ENCODE results near the gene GEMIN2. TPM values are rescaled to one million over a fixed set of nuclear protein-coding genes. Genes with fewer than 3 reads are reported as not detected.
"Not testable (repeated sequence)": the region's sequence is repeated elsewhere in the genome, so short reads cannot be mapped to it uniquely, and the experiment has no call there.

GEMIN2 gene
- total and polyA plus RNA-seq, 7 donors, result 9.7 to 22.6 (median 11.7) TPM

DNA sequence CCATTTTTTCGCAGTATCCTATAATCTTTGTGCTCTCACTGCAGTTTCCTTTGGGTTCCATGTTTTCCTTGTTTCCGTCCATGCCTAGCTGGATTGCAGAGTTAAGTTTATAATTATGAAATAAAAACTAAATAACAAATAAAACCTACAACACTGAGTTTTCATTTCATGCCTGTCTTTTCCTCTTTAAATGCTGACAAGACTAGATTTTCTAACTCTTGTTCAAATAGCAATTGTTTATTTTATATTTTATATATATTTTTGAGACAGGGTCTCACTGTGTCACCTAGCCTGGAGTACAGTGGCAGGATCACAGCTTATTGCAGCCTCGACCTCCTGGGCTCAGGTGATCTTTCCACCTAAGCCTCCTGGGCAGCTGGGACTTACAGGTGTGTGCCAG is 5.3 kb upstream of the GEMIN2 start:
- intact Hi-C loops (cut with DNase I), result loop anchor here (5.0 to 10.0 kb wide), 2 partner anchors 256 to 259 kb away; no protein-coding TSS in a partner anchor
- WGBS, 3 donors, result 87 to 99% (median 93%) methylated on average over 3 of the region's 3 CpGs
- Histone ChIP-seq H3K36me3 (ENCODE audit: insufficient read depth in 1 of 2, low read depth in 1 of 2) (no peaks in the 10 kb centered on the region), H3K27me3 (ENCODE audit: insufficient read depth in 3 of 3, low read length in 2 of 3) (no peaks in the 10 kb centered on the region), H3K4me3 (no peak overlapping the region), H3K27ac (no peak overlapping the region), H3K4me1 (peaks cover 6% of the 10 kb centered on the region), H3K9me3 (no peaks in the 10 kb centered on the region)
- ATAC-seq, result no peak
- no peak for DNase-seq
- TF ChIP-seq, protein P1, sequence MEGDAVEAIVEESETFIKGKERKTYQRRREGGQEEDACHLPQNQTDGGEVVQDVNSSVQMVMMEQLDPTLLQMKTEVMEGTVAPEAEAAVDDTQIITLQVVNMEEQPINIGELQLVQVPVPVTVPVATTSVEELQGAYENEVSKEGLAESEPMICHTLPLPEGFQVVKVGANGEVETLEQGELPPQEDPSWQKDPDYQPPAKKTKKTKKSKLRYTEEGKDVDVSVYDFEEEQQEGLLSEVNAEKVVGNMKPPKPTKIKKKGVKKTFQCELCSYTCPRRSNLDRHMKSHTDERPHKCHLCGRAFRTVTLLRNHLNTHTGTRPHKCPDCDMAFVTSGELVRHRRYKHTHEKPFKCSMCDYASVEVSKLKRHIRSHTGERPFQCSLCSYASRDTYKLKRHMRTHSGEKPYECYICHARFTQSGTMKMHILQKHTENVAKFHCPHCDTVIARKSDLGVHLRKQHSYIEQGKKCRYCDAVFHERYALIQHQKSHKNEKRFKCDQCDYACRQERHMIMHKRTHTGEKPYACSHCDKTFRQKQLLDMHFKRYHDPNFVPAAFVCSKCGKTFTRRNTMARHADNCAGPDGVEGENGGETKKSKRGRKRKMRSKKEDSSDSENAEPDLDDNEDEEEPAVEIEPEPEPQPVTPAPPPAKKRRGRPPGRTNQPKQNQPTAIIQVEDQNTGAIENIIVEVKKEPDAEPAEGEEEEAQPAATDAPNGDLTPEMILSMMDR (IDR thresholded peaks at IDR 0.05), result no peak

DNA sequence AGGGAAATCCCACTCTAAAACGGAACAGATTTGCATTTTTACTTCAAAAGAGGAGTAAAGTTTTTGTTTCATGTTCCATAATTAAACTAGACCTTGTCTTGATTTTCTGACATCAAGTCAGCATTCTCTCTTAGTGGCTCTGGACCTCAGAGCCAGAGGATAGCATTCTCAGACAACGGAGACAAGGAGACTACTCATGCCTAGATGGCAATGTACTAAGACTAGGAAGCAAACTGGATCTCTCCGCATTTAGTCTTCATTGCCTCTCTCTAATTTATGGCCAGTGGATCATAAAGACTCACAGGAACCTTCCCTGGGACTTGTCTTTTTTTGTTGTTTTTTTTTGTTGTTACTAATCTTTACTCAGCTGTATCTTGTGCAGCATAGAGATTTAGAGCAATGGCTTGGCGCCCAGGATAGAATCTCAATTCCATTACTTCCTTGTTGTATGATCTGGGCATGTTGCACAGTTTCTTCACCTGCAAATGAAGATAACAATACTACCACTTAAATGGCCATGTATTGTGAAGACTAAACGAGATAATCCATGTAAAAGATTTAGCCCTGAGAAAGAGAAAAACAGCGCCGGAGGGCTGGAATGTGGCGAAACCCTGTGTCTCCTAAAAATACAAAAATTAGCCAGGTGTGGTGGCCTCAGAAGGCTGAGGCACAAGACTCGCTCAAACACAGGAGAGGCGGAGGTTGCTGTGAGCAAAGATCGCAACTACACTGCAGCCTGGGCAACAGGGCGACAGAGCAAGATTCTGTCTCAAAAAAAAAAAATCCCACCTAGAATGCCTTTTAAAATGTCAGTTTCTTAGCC is 4.0 kb upstream of the GEMIN2 start:
- intact Hi-C loops (cut with DNase I), result loop anchor here (5.0 to 10.0 kb wide), 2 partner anchors 255 to 257 kb away; no protein-coding TSS in a partner anchor
- H3K4me3 ChIP-seq, result no peak overlapping the region
- H3K9me3 ChIP-seq, result no peaks in the 10 kb centered on the region
- H3K36me3 ChIP-seq (ENCODE audit: insufficient read depth in 1 of 2, low read depth in 1 of 2), result no peaks in the 10 kb centered on the region
- TF ChIP-seq, protein P1 (IDR thresholded peaks at IDR 0.05), result no peak
- ATAC-seq (no peak), DNase-seq (no peak)
- no peaks in the 10 kb centered on the region for H3K27me3 ChIP-seq (ENCODE audit: insufficient read depth in 3 of 3, low read length in 2 of 3)
- peaks cover 5% of the 10 kb centered on the region for H3K4me1 ChIP-seq
- no peak overlapping the region for H3K27ac ChIP-seq
- WGBS, 3 donors, result 86 to 90% (median 87%) methylated on average over 12 of the region's 12 CpGs

- ATAC-seq, result peak in 2 of 4 donors; percentile 2 to 12
Observed at GRCh38 chr14:39113685-39114072, 444 bp upstream of the GEMIN2 start.

GRCh38 chr14:39122330-39123138 is 8.4 kb downstream of the GEMIN2 start:
- H3K27ac ChIP-seq, result no peak overlapping the region

More at GRCh38 chr14:39113685-39114072, 444 bp upstream of the GEMIN2 start:
- Histone ChIP-seq H3K4me3 (peak overlapping the region; percentile 84), H3K9me3 (no peaks in the 10 kb centered on the region), H3K27me3 (ENCODE audit: insufficient read depth in 3 of 3, low read length in 2 of 3) (no peaks in the 10 kb centered on the region), H3K36me3 (ENCODE audit: insufficient read depth in 1 of 2, low read depth in 1 of 2) (peaks cover 0 to 27% of the 10 kb centered on the region in 2 donors), H3K27ac (peak overlapping the region; percentile 84), H3K4me1 (peaks cover 6% of the 10 kb centered on the region)
- no peak for DNase-seq
- TF ChIP-seq, protein P1 (IDR thresholded peaks at IDR 0.05), result no peak
- WGBS, 3 donors, result 71 to 82% (median 75%) methylated on average over 3 of the region's 3 CpGs
- intact Hi-C loops (cut with DNase I), result no loop called here

DNA sequence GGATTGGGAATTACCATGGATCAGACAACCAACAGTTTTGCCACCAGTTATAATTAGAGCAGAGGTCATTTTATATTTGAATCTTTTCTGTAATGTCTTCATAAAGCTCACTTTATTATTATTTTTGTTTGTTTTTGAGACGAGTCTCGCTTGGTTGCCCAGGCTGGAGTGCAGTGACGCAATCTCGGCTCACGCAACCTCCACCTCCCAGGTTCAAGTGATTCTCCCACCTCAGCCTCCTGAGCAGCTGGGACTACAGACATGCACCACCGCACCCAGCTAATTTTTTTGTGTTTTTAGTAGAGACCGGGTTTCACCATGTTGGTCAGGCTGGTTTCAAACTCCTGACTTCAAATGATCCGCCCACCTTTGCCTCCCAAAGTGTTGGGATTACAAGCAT is 23.7 kb downstream of the GEMIN2 start:
- 96 to 98% (median 96%) methylated on average over 8 of the region's 8 CpGs for WGBS, 3 donors
- H3K4me1 ChIP-seq; H3K27me3 ChIP-seq (ENCODE audit: insufficient read depth in 3 of 3, low read length in 2 of 3); H3K9me3 ChIP-seq; H3K27ac ChIP-seq; DNase-seq; intact Hi-C loops (cut with DNase I); H3K4me3 ChIP-seq; ATAC-seq: not testable (repeated sequence)
- H3K36me3 ChIP-seq (ENCODE audit: insufficient read depth in 1 of 2, low read depth in 1 of 2), result peaks cover 0 to 75% of the 10 kb centered on the region in 2 donors

More at GRCh38 chr14:39122330-39123138, 8.4 kb downstream of the GEMIN2 start:
- DNase-seq (no peak), ATAC-seq (no peak)
- no peaks in the 10 kb centered on the region for H3K27me3 ChIP-seq (ENCODE audit: insufficient read depth in 3 of 3, low read length in 2 of 3)
- intact Hi-C loops (cut with DNase I), result no loop called here
- peaks cover 2 to 100% of the 10 kb centered on the region in 2 donors for H3K36me3 ChIP-seq (ENCODE audit: insufficient read depth in 1 of 2, low read depth in 1 of 2)
- no peak overlapping the region for H3K4me3 ChIP-seq
- H3K9me3 ChIP-seq, result no peaks in the 10 kb centered on the region
- TF ChIP-seq, protein P1 (IDR thresholded peaks at IDR 0.05), result no peak
- WGBS, 3 donors, result 90 to 96% (median 92%) methylated on average over 3 of the region's 3 CpGs
- no peaks in the 10 kb centered on the region for H3K4me1 ChIP-seq

All from psoas muscle (tissue), 8 donors.